Activated T-helper 17 cell treated with anti-CD3 and anti-CD28 coated beads, Interleukin-2, amount 50 U/mL, for 72 hours (primary cell): ENCODE results near the gene CRYL1. TPM values are rescaled to one million over a fixed set of nuclear protein-coding genes. Genes with fewer than 3 reads are reported as not detected.

ENCODE experiments used
- ATAC-seq: fragments of 150-1000 bp; cut with Tn5 transposase; replicated peaks from 2 replicates; pipeline ENCODE4 v1.10.0; 2021; ENCODE audit warnings: mild to moderate bottlenecking, moderate library complexity
- H3K27ac Mint-ChIP-seq: one replicate; pipeline ENCODE4 v1.8.0; 2022; ENCODE audit warnings: mixed read lengths
- H3K27me3 Mint-ChIP-seq: one replicate; pipeline ENCODE4 v1.8.0; 2022; ENCODE audit warnings: mixed read lengths
- H3K36me3 Mint-ChIP-seq: one replicate; pipeline ENCODE4 v1.8.0; 2022; ENCODE audit warnings: low read depth, mild to moderate bottlenecking, mixed read lengths
- H3K4me1 Mint-ChIP-seq: one replicate; pipeline ENCODE4 v1.8.0; 2022; ENCODE audit warnings: mixed read lengths
- H3K4me3 Mint-ChIP-seq: one replicate; pipeline ENCODE4 v1.8.0; 2022; ENCODE audit warnings: mild to moderate bottlenecking, mixed read lengths
- H3K9me3 Mint-ChIP-seq: one replicate; pipeline ENCODE4 v1.8.0; 2022; ENCODE audit warnings: mixed read lengths
- total RNA-seq, 2 donors: library from RNA; stranded (reverse); gene quantifications; one replicate each; pipeline ENCODE4 v1.2.3, GENCODE V29; 2022

The CRYL1 gene
- total RNA-seq, 2 donors from 2014 or later, result 8.0 to 12.8 TPM

- no peak for ATAC-seq
- no peaks in the 10 kb centered on the region for H3K27me3 Mint-ChIP-seq
- no peaks in the 10 kb centered on the region for H3K36me3 Mint-ChIP-seq
Measured at GRCh38 chr13:20402881-20403280, 122.8 kb downstream of the CRYL1 start.

GRCh38 chr13:20401931-20402856 is 123.5 kb downstream of the CRYL1 start:
- Mint-ChIP-seq H3K36me3 (no peaks in the 10 kb centered on the region), H3K9me3 (no peaks in the 10 kb centered on the region), H3K27me3 (no peaks in the 10 kb centered on the region), H3K4me1 (peaks cover 9% of the 10 kb centered on the region), H3K4me3 (no peak overlapping the region), H3K27ac (no peak overlapping the region)
- ATAC-seq, result peak; percentile 24

More at GRCh38 chr13:20402881-20403280, 122.8 kb downstream of the CRYL1 start:
- Mint-ChIP-seq H3K4me3 (no peak overlapping the region), H3K9me3 (no peaks in the 10 kb centered on the region), H3K4me1 (peaks cover 9% of the 10 kb centered on the region), H3K27ac (no peak overlapping the region)

- Mint-ChIP-seq H3K9me3 (peaks cover 4% of the 10 kb centered on the region), H3K27ac (no peak overlapping the region), H3K27me3 (no peaks in the 10 kb centered on the region), H3K4me3 (no peak overlapping the region), H3K4me1 (peaks cover 9% of the 10 kb centered on the region), H3K36me3 (no peaks in the 10 kb centered on the region)
- ATAC-seq, result no peak
Measured at GRCh38 chr13:20401531-20401930, 124.1 kb downstream of the CRYL1 start.

GRCh38 chr13:20400774-20401173 is 124.9 kb downstream of the CRYL1 start:
- Mint-ChIP-seq H3K9me3 (peaks cover 6% of the 10 kb centered on the region), H3K27me3 (no peaks in the 10 kb centered on the region)

GRCh38 chr13:20399961-20400360 is 125.7 kb downstream of the CRYL1 start:
- Mint-ChIP-seq H3K36me3 (no peaks in the 10 kb centered on the region), H3K9me3 (peaks cover 6% of the 10 kb centered on the region), H3K4me1 (peaks cover 9% of the 10 kb centered on the region), H3K27me3 (no peaks in the 10 kb centered on the region), H3K4me3 (no peak overlapping the region), H3K27ac (no peak overlapping the region)
- ATAC-seq, result no peak

More at GRCh38 chr13:20400774-20401173, 124.9 kb downstream of the CRYL1 start:
- no peak overlapping the region for H3K27ac Mint-ChIP-seq
- H3K4me1 Mint-ChIP-seq, result peaks cover 9% of the 10 kb centered on the region
- H3K4me3 Mint-ChIP-seq, result no peak overlapping the region
- no peaks in the 10 kb centered on the region for H3K36me3 Mint-ChIP-seq
- ATAC-seq, result peak; percentile 78

- Mint-ChIP-seq H3K9me3 (peaks cover 6% of the 10 kb centered on the region), H3K27me3 (no peaks in the 10 kb centered on the region), H3K4me3 (no peak overlapping the region), H3K27ac (no peak overlapping the region), H3K36me3 (no peaks in the 10 kb centered on the region), H3K4me1 (peaks cover 9% of the 10 kb centered on the region)
- no peak for ATAC-seq
Measured at GRCh38 chr13:20399515-20399914, 126.1 kb downstream of the CRYL1 start.

GRCh38 chr13:20398459-20398858 is 127.2 kb downstream of the CRYL1 start:
- Mint-ChIP-seq H3K4me1 (peaks cover 9% of the 10 kb centered on the region), H3K4me3 (no peak overlapping the region), H3K36me3 (no peaks in the 10 kb centered on the region), H3K27ac (no peak overlapping the region), H3K9me3 (peaks cover 6% of the 10 kb centered on the region), H3K27me3 (no peaks in the 10 kb centered on the region)
- ATAC-seq, result no peak

GRCh38 chr13:20397896-20398295 is 127.8 kb downstream of the CRYL1 start:
- peaks cover 9% of the 10 kb centered on the region for H3K4me1 Mint-ChIP-seq
- no peaks in the 10 kb centered on the region for H3K27me3 Mint-ChIP-seq
- H3K9me3 Mint-ChIP-seq, result peaks cover 6% of the 10 kb centered on the region
- no peak overlapping the region for H3K4me3 Mint-ChIP-seq
- ATAC-seq, result no peak
- no peaks in the 10 kb centered on the region for H3K36me3 Mint-ChIP-seq
- H3K27ac Mint-ChIP-seq, result no peak overlapping the region

- no peaks in the 10 kb centered on the region for H3K4me1 Mint-ChIP-seq
- ATAC-seq, result no peak
- peaks cover 6% of the 10 kb centered on the region for H3K9me3 Mint-ChIP-seq
- H3K27me3 Mint-ChIP-seq, result no peaks in the 10 kb centered on the region
- H3K36me3 Mint-ChIP-seq, result no peaks in the 10 kb centered on the region
- no peak overlapping the region for H3K4me3 Mint-ChIP-seq
- H3K27ac Mint-ChIP-seq, result no peak overlapping the region
Measured at GRCh38 chr13:20395061-20395916, 130.4 kb downstream of the CRYL1 start.

GRCh38 chr13:20394506-20394905 is 131.2 kb downstream of the CRYL1 start:
- H3K27ac Mint-ChIP-seq, result no peak overlapping the region
- no peaks in the 10 kb centered on the region for H3K27me3 Mint-ChIP-seq
- peaks cover 6% of the 10 kb centered on the region for H3K9me3 Mint-ChIP-seq
- ATAC-seq, result no peak
- H3K4me1 Mint-ChIP-seq, result no peaks in the 10 kb centered on the region
- no peak overlapping the region for H3K4me3 Mint-ChIP-seq
- H3K36me3 Mint-ChIP-seq, result no peaks in the 10 kb centered on the region

- no peak overlapping the region for H3K27ac Mint-ChIP-seq
- no peak overlapping the region for H3K4me3 Mint-ChIP-seq
- H3K27me3 Mint-ChIP-seq, result no peaks in the 10 kb centered on the region
- H3K9me3 Mint-ChIP-seq, result peaks cover 6% of the 10 kb centered on the region
- H3K36me3 Mint-ChIP-seq, result no peaks in the 10 kb centered on the region
- ATAC-seq, result no peak
- H3K4me1 Mint-ChIP-seq, result no peaks in the 10 kb centered on the region
Measured at GRCh38 chr13:20394169-20394501, 131.5 kb downstream of the CRYL1 start.

GRCh38 chr13:20393273-20394168 is 132.1 kb downstream of the CRYL1 start:
- no peaks in the 10 kb centered on the region for H3K27me3 Mint-ChIP-seq
- no peak for ATAC-seq

GRCh38 chr13:20392530-20392929 is 133.1 kb downstream of the CRYL1 start:
- Mint-ChIP-seq H3K27ac (no peak overlapping the region), H3K27me3 (no peaks in the 10 kb centered on the region), H3K9me3 (peaks cover 6% of the 10 kb centered on the region), H3K36me3 (no peaks in the 10 kb centered on the region), H3K4me1 (peaks cover under 1% of the 10 kb centered on the region), H3K4me3 (no peak overlapping the region)
- no peak for ATAC-seq

More at GRCh38 chr13:20393273-20394168, 132.1 kb downstream of the CRYL1 start:
- no peaks in the 10 kb centered on the region for H3K36me3 Mint-ChIP-seq
- H3K4me3 Mint-ChIP-seq, result no peak overlapping the region
- H3K4me1 Mint-ChIP-seq, result no peaks in the 10 kb centered on the region
- H3K9me3 Mint-ChIP-seq, result peaks cover 6% of the 10 kb centered on the region
- no peak overlapping the region for H3K27ac Mint-ChIP-seq
